Activated naive CD8-positive, alpha-beta T cell treated with anti-CD3 and anti-CD28 coated beads, Interleukin-2, amount 50 U/mL, for 24 hours (primary cell): ENCODE data around the gene RSKR.

Source experiments
- ATAC-seq: fragments of 150-1000 bp; cut with Tn5 transposase; one replicate; pipeline ENCODE4 v1.10.0; 2021
- DNase-seq: peaks from one replicate; pipeline ENCODE4 v3.0.0; 2021
- H3K27ac Mint-ChIP-seq: one replicate; pipeline ENCODE4 v1.8.0; 2021; ENCODE audit warnings: mild to moderate bottlenecking, mixed read lengths
- H3K27me3 Mint-ChIP-seq: one replicate; pipeline ENCODE4 v1.8.0; 2021; ENCODE audit warnings: mixed read lengths
- H3K36me3 Mint-ChIP-seq: one replicate; pipeline ENCODE4 v1.8.0; 2021; ENCODE audit warnings: low read depth, mixed read lengths
- H3K4me1 Mint-ChIP-seq: one replicate; pipeline ENCODE4 v1.8.0; 2021; ENCODE audit warnings: mixed read lengths
- H3K4me3 Mint-ChIP-seq: one replicate; pipeline ENCODE4 v1.8.0; 2021; ENCODE audit warnings: mild to moderate bottlenecking, moderate library complexity, mixed read lengths
- H3K9me3 Mint-ChIP-seq: one replicate; pipeline ENCODE4 v1.8.0; 2021; ENCODE audit warnings: mixed read lengths

RSKR gene

GRCh38 chr17:28643983-28644786 is 30.2 kb upstream of the RSKR start:
- Mint-ChIP-seq H3K36me3 (peaks cover 48% of the 10 kb centered on the region), H3K9me3 (no peaks in the 10 kb centered on the region), H3K4me3 (peak overlapping the region; percentile 100), H3K27ac (peak overlapping the region; percentile 95), H3K4me1 (peaks cover 37% of the 10 kb centered on the region), H3K27me3 (no peaks in the 10 kb centered on the region)
- no peak for ATAC-seq
- peak; percentile 44 for DNase-seq

- Mint-ChIP-seq H3K4me3 (no peak overlapping the region), H3K4me1 (peaks cover 32% of the 10 kb centered on the region), H3K27me3 (no peaks in the 10 kb centered on the region), H3K36me3 (peaks cover 66% of the 10 kb centered on the region), H3K9me3 (no peaks in the 10 kb centered on the region), H3K27ac (no peak overlapping the region)
- ATAC-seq (no peak), DNase-seq (no peak)
Measured at GRCh38 chr17:28641579-28641978, 27.6 kb upstream of the RSKR start.

- Mint-ChIP-seq H3K27ac (no peak overlapping the region), H3K36me3 (peaks cover 84% of the 10 kb centered on the region), H3K4me1 (peaks cover 2% of the 10 kb centered on the region), H3K9me3 (no peaks in the 10 kb centered on the region), H3K27me3 (no peaks in the 10 kb centered on the region), H3K4me3 (no peak overlapping the region)
- DNase-seq = no peak
- ATAC-seq = no peak
Measured at GRCh38 chr17:28635506-28635905, 21.5 kb upstream of the RSKR start.

- no peak overlapping the region for H3K4me3 Mint-ChIP-seq
- no peak overlapping the region for H3K27ac Mint-ChIP-seq
- no peak for DNase-seq
- peaks cover 2% of the 10 kb centered on the region for H3K4me1 Mint-ChIP-seq
- peaks cover 76% of the 10 kb centered on the region for H3K36me3 Mint-ChIP-seq
- no peaks in the 10 kb centered on the region for H3K9me3 Mint-ChIP-seq
- H3K27me3 Mint-ChIP-seq = no peaks in the 10 kb centered on the region
- no peak for ATAC-seq
Measured at GRCh38 chr17:28634206-28634865, 20.4 kb upstream of the RSKR start.

GRCh38 chr17:28626818-28627217 is 12.8 kb upstream of the RSKR start:
- ATAC-seq = no peak
- no peaks in the 10 kb centered on the region for H3K27me3 Mint-ChIP-seq
- no peaks in the 10 kb centered on the region for H3K9me3 Mint-ChIP-seq
- H3K4me3 Mint-ChIP-seq = no peak overlapping the region
- DNase-seq = no peak
- H3K27ac Mint-ChIP-seq = no peak overlapping the region
- peaks cover 4% of the 10 kb centered on the region for H3K4me1 Mint-ChIP-seq
- peaks cover 59% of the 10 kb centered on the region for H3K36me3 Mint-ChIP-seq

- ATAC-seq (no peak), DNase-seq (no peak)
- Mint-ChIP-seq H3K27ac (no peak overlapping the region), H3K36me3 (peaks cover 72% of the 10 kb centered on the region), H3K4me1 (peaks cover 4% of the 10 kb centered on the region), H3K27me3 (no peaks in the 10 kb centered on the region), H3K9me3 (no peaks in the 10 kb centered on the region), H3K4me3 (no peak overlapping the region)
Measured at GRCh38 chr17:28624148-28624547, 10.2 kb upstream of the RSKR start.

GRCh38 chr17:28623696-28624095 is 9.7 kb upstream of the RSKR start:
- H3K4me3 Mint-ChIP-seq = no peak overlapping the region
- H3K9me3 Mint-ChIP-seq = no peaks in the 10 kb centered on the region
- peaks cover 75% of the 10 kb centered on the region for H3K36me3 Mint-ChIP-seq
- no peak overlapping the region for H3K27ac Mint-ChIP-seq
- H3K27me3 Mint-ChIP-seq = no peaks in the 10 kb centered on the region
- DNase-seq = no peak
- H3K4me1 Mint-ChIP-seq = peaks cover 4% of the 10 kb centered on the region
- no peak for ATAC-seq

- no peaks in the 10 kb centered on the region for H3K4me1 Mint-ChIP-seq
- no peaks in the 10 kb centered on the region for H3K9me3 Mint-ChIP-seq
- peaks cover 73% of the 10 kb centered on the region for H3K36me3 Mint-ChIP-seq
- H3K4me3 Mint-ChIP-seq = no peak overlapping the region
- DNase-seq (no peak), ATAC-seq (no peak)
- no peaks in the 10 kb centered on the region for H3K27me3 Mint-ChIP-seq
- H3K27ac Mint-ChIP-seq = no peak overlapping the region
Measured at GRCh38 chr17:28622186-28622585, 8.2 kb upstream of the RSKR start.

GRCh38 chr17:28620010-28620409 is 6.0 kb upstream of the RSKR start:
- peaks cover 74% of the 10 kb centered on the region for H3K36me3 Mint-ChIP-seq
- DNase-seq = no peak
- no peak overlapping the region for H3K4me3 Mint-ChIP-seq
- no peaks in the 10 kb centered on the region for H3K27me3 Mint-ChIP-seq
- H3K27ac Mint-ChIP-seq = no peak overlapping the region
- H3K4me1 Mint-ChIP-seq = no peaks in the 10 kb centered on the region
- ATAC-seq = no peak
- no peaks in the 10 kb centered on the region for H3K9me3 Mint-ChIP-seq

- H3K27ac Mint-ChIP-seq = no peak overlapping the region
- ATAC-seq = no peak
Measured at GRCh38 chr17:28618464-28618863, 4.5 kb upstream of the RSKR start.

GRCh38 chr17:28616281-28616680 is 2.3 kb upstream of the RSKR start:
- no peak for DNase-seq
- Mint-ChIP-seq H3K27ac (no peak overlapping the region), H3K4me3 (no peak overlapping the region), H3K27me3 (no peaks in the 10 kb centered on the region), H3K9me3 (no peaks in the 10 kb centered on the region), H3K4me1 (no peaks in the 10 kb centered on the region), H3K36me3 (peaks cover 75% of the 10 kb centered on the region)
- no peak for ATAC-seq

More at GRCh38 chr17:28618464-28618863, 4.5 kb upstream of the RSKR start:
- H3K4me3 Mint-ChIP-seq = no peak overlapping the region
- DNase-seq = no peak
- H3K27me3 Mint-ChIP-seq = no peaks in the 10 kb centered on the region
- H3K4me1 Mint-ChIP-seq = no peaks in the 10 kb centered on the region
- H3K9me3 Mint-ChIP-seq = no peaks in the 10 kb centered on the region
- peaks cover 78% of the 10 kb centered on the region for H3K36me3 Mint-ChIP-seq

- H3K36me3 Mint-ChIP-seq = peaks cover 72% of the 10 kb centered on the region
- no peaks in the 10 kb centered on the region for H3K4me1 Mint-ChIP-seq
- no peaks in the 10 kb centered on the region for H3K27me3 Mint-ChIP-seq
- H3K9me3 Mint-ChIP-seq = no peaks in the 10 kb centered on the region
- H3K27ac Mint-ChIP-seq = no peak overlapping the region
- ATAC-seq (no peak), DNase-seq (no peak)
- H3K4me3 Mint-ChIP-seq = no peak overlapping the region
Measured at GRCh38 chr17:28615260-28615940, 1.4 kb upstream of the RSKR start.

- no peak for ATAC-seq
- no peak overlapping the region for H3K4me3 Mint-ChIP-seq
- H3K9me3 Mint-ChIP-seq = no peaks in the 10 kb centered on the region
- DNase-seq = peak; percentile 39
- peaks cover 61% of the 10 kb centered on the region for H3K36me3 Mint-ChIP-seq
- H3K27me3 Mint-ChIP-seq = no peaks in the 10 kb centered on the region
- no peak overlapping the region for H3K27ac Mint-ChIP-seq
- H3K4me1 Mint-ChIP-seq = no peaks in the 10 kb centered on the region
Measured at GRCh38 chr17:28612936-28613872, 781 bp downstream of the RSKR start.

- H3K4me1 Mint-ChIP-seq = no peaks in the 10 kb centered on the region
- H3K9me3 Mint-ChIP-seq = no peaks in the 10 kb centered on the region
- H3K27me3 Mint-ChIP-seq = no peaks in the 10 kb centered on the region
- H3K4me3 Mint-ChIP-seq = no peak overlapping the region
- ATAC-seq (no peak), DNase-seq (no peak)
- peaks cover 66% of the 10 kb centered on the region for H3K36me3 Mint-ChIP-seq
- no peak overlapping the region for H3K27ac Mint-ChIP-seq
Measured at GRCh38 chr17:28612531-28612930, 1.5 kb downstream of the RSKR start.
